HepG2 (cell line): Measurements from ENCODE around the gene DNAAF1. TPM values are rescaled to one million over a fixed set of nuclear protein-coding genes. Genes with fewer than 3 reads are reported as not detected.
A peak's percentile ranks its signal among the peaks of the same experiment; 100 is the strongest.

ENCODE experiments used
- ARNTL ChIP-seq: sonication (generic); formaldehyde crosslinking; IDR thresholded peaks from 2 replicates; pipeline ENCODE4 v1.4.0; 2020; ENCODE audit warnings: mild to moderate bottlenecking, missing genetic modification reagents
- KDM1A ChIP-seq: IDR thresholded peaks from 2 replicates; pipeline ENCODE4 v1.6.1; 2016; ENCODE audit warnings: missing compliant biosample characterization
- KLF11 ChIP-seq: IDR thresholded peaks from 2 replicates; pipeline ENCODE4 v1.6.1; 2016; ENCODE audit warnings: missing compliant biosample characterization
- NR0B2 ChIP-seq: sonication (generic); formaldehyde crosslinking; IDR thresholded peaks from 2 replicates; pipeline ENCODE4 v1.4.0; 2020; ENCODE audit warnings: mild to moderate bottlenecking, missing genetic modification reagents
- SMYD3 ChIP-seq: sonication (generic); formaldehyde crosslinking; IDR thresholded peaks from 2 replicates; pipeline ENCODE4 v1.8.1; 2023; ENCODE audit warnings: mild to moderate bottlenecking, missing genetic modification reagents
- SOX13 ChIP-seq, 3 experiments: fragments of 450-650 bp in 1 of 3; sonication (generic) in 1 of 3; formaldehyde crosslinking in 1 of 3; IDR thresholded peaks in 2 of 3; conservative IDR thresholded peaks in 1 of 3; 2 replicates each; pipeline versions ENCODE4 v1.5.0 to v1.6.1; 2016 to 2020; ENCODE audit warnings: antibody characterized with exemption in 1 of 3, mild to moderate bottlenecking in 1 of 3, missing compliant biosample characterization in 1 of 3, missing genetic modification reagents in 1 of 3, moderate library complexity in 1 of 3
- TSC22D2 ChIP-seq: sonication (generic); formaldehyde crosslinking; IDR thresholded peaks from 2 replicates; pipeline ENCODE4 v1.5.1; 2020; ENCODE audit warnings: missing genetic modification reagents, mild to moderate bottlenecking, borderline replicate concordance
- ZBED4 ChIP-seq: sonication (generic); formaldehyde crosslinking; IDR thresholded peaks from 2 replicates; pipeline ENCODE4 v1.4.0; 2020; ENCODE audit warnings: missing genetic modification reagents, borderline replicate concordance
- ZFP36L1 ChIP-seq: sonication (generic); formaldehyde crosslinking; IDR thresholded peaks from 2 replicates; pipeline ENCODE4 v1.8.0; 2022; ENCODE audit warnings: mild to moderate bottlenecking, missing genetic modification reagents, moderate library complexity
- ZNF782 ChIP-seq: sonication (generic); formaldehyde crosslinking; IDR thresholded peaks from 2 replicates; pipeline ENCODE4 v1.4.0; 2020; ENCODE audit warnings: missing genetic modification reagents, mild to moderate bottlenecking, borderline replicate concordance
- ZNF792 ChIP-seq: IDR thresholded peaks from 2 replicates; pipeline ENCODE4 v1.6.1; 2016
- polyA plus RNA-seq, 8 experiments: library from polyadenylated mRNA; depleted of rRNA in 3 of 8; stranded (reverse) in 7 of 8; unstranded in 1 of 8; fragments of >200 nt; fragmentation: Illumina TruSeq in 4 of 8; extraction: Trizol in 4 of 8; gene quantifications; 2 replicates each; pipeline versions ENCODE4 v1.2.1 to v1.2.3, GENCODE V29; 2011 to 2016; ENCODE audit warnings: low read depth in 4 of 8, missing spikeins in 1 of 8, mixed read lengths in 1 of 8; ENCODE audit not compliant: insufficient read depth in 1 of 8
- total RNA-seq, 5 experiments: library from RNA; depleted of rRNA; stranded (reverse); fragments of >200 nt; fragmentation: Illumina TruSeq; extraction: Trizol; gene quantifications; 2 replicates each; pipeline ENCODE4 v1.2.3, GENCODE V29; 2016; ENCODE audit warnings: low read depth in 1 of 5
- TF ChIP-seq, protein P1 (sequence below): sonication (generic); formaldehyde crosslinking; IDR thresholded peaks from 2 replicates; pipeline ENCODE4 v1.4.0; 2020; ENCODE audit warnings: missing genetic modification reagents, low read depth, mild to moderate bottlenecking, borderline replicate concordance
- TF ChIP-seq, protein P2 (sequence below): sonication (generic); formaldehyde crosslinking; IDR thresholded peaks from 2 replicates; pipeline ENCODE4 v1.4.0; 2020; ENCODE audit warnings: missing genetic modification reagents
- TF ChIP-seq, protein P3 (sequence below): sonication (generic); formaldehyde crosslinking; IDR thresholded peaks from 2 replicates; pipeline ENCODE4 v1.5.1; 2020; ENCODE audit warnings: missing genetic modification reagents, mild to moderate bottlenecking, borderline replicate concordance
- TF ChIP-seq, protein P4 (sequence below): sonication (generic); formaldehyde crosslinking; IDR thresholded peaks from 2 replicates; pipeline ENCODE4 v1.5.0; 2020; ENCODE audit warnings: missing genetic modification reagents

Gene DNAAF1
- total and polyA plus RNA-seq, 2 of the 13 experiments (the other 11 are each of a cell fraction or from before 2014, with no cell fraction given): 0.04 TPM; not detected in 1

DNA sequence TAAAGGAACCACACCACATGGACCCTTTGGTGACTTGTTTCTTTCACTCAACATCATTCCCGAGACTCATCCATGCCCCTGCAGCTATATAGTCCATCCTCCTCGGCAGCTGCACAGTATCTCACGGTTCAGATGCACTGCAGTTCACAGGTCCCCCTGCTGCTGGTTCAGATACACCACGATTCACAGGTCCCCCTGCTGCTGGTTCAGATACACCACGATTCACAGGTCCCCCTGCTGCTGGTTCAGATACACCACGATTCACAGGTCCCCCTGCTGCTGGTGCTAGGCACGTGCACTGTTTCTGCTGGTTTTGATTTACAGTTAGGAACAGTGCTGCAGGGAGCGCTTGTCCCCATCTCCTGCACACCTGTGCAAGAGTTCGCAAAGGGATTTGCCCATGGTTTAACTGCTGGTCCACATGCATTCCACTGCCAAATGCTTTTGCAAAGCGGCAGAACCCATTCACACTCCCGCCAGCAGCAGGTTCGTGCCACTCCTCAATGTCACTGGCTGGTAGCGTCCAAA, 3.9 kb upstream of the DNAAF1 start (continued):
- TF ChIP-seq, protein P1, sequence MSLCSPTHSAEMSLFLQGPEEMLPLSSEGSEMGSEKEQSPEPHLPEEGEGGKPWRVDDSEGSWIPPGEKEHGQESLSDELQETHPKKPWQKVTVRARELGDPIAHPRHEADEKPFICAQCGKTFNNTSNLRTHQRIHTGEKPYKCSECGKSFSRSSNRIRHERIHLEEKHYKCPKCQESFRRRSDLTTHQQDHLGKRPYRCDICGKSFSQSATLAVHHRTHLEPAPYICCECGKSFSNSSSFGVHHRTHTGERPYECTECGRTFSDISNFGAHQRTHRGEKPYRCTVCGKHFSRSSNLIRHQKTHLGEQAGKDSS (CRISPR knock-in tag): 0 out of 2 replicates have a peak, but pooled peaks have one; percentile 44
- TF ChIP-seq ZFP36L1 (CRISPR knock-in tag): no peak
- no peak for TF ChIP-seq KDM1A (CRISPR knock-in tag)
- TF ChIP-seq, protein P2, sequence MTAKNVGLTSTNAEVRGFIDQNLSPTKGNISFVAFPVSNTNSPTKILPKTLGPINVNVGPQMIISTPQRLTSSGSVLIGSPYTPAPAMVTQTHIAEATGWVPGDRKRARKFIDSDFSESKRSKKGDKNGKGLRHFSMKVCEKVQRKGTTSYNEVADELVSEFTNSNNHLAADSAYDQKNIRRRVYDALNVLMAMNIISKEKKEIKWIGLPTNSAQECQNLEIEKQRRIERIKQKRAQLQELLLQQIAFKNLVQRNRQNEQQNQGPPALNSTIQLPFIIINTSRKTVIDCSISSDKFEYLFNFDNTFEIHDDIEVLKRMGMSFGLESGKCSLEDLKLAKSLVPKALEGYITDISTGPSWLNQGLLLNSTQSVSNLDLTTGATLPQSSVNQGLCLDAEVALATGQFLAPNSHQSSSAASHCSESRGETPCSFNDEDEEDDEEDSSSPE (CRISPR knock-in tag): peak; percentile 18; the same call in 1 of the 2 replicates
- TF ChIP-seq KLF11 (CRISPR knock-in tag): no peak
- TF ChIP-seq ZNF782 (CRISPR knock-in tag): 0 out of 2 replicates have a peak, but pooled peaks have one; percentile 57
- 0 out of 2 replicates have a peak, but pooled peaks have one; percentile 69 for TF ChIP-seq ARNTL (CRISPR knock-in tag)
- TF ChIP-seq, protein P3, sequence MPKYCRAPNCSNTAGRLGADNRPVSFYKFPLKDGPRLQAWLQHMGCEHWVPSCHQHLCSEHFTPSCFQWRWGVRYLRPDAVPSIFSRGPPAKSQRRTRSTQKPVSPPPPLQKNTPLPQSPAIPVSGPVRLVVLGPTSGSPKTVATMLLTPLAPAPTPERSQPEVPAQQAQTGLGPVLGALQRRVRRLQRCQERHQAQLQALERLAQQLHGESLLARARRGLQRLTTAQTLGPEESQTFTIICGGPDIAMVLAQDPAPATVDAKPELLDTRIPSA (CRISPR knock-in tag): no peak
- TF ChIP-seq SOX13 (IDR thresholded peaks at IDR 0.05): no peak
- TF ChIP-seq SOX13 (CRISPR knock-in tag; conservative IDR thresholded peaks at IDR 0.05 in 1 of 2, IDR thresholded peaks at IDR 0.05 in 1 of 2): peak in 1 of 2 experiments; percentile 31; a peak in 1 of 4 replicates
- TF ChIP-seq NR0B2: peak; percentile 85; the same call in 1 of the 2 replicates
- no peak for TF ChIP-seq ZBED4 (CRISPR knock-in tag)
- TF ChIP-seq ZNF792 (CRISPR knock-in tag): no peak
- no peak for TF ChIP-seq TSC22D2 (CRISPR knock-in tag)
- TF ChIP-seq SMYD3 (CRISPR knock-in tag): no peak
- TF ChIP-seq, protein P4, sequence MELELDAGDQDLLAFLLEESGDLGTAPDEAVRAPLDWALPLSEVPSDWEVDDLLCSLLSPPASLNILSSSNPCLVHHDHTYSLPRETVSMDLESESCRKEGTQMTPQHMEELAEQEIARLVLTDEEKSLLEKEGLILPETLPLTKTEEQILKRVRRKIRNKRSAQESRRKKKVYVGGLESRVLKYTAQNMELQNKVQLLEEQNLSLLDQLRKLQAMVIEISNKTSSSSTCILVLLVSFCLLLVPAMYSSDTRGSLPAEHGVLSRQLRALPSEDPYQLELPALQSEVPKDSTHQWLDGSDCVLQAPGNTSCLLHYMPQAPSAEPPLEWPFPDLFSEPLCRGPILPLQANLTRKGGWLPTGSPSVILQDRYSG (CRISPR knock-in tag): no peak
